Peyer's patch (tissue), 4 donors: Measurements from ENCODE around the gene SMARCB1.

Source experiments
- POLR2A ChIP-seq, 2 donors: fragments of 450-650 bp; IDR thresholded peaks; one replicate each; pipeline ENCODE4 v1.5.1; 2017; ENCODE audit warnings: antibody characterized with exemption in 2 of 2, mild to moderate bottlenecking in 2 of 2, moderate library complexity in 2 of 2
- TF ChIP-seq, protein P1 (sequence below), 6 experiments: fragments of 450-650 bp in 4 of 6; fragments of 200-600 bp in 2 of 6; sonication (generic) in 1 of 6; IDR thresholded peaks; one replicate each; pipeline ENCODE4 v1.5.1; 2017 to 2019; ENCODE audit warnings: antibody characterized with exemption in 6 of 6, mild to moderate bottlenecking in 3 of 6, moderate library complexity in 1 of 6

DNA sequence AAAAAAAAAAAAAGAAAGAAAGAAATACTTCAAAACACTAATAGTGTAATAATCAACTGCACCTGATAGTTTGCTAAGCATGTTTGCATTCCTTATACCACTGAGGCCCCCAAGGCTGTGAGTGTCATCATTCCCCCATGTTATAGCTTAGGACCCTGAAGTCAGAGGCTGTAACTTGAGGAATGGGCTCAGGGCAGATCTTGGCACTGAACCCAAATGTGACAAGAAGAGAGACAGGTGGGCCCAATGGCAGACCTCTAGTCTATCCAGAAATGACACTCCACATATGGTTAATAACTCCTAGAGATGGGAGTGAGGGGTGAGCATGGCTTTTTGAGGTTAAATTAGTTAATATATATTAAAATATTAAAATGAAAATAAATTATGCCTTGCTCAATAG, 49.1 kb upstream of the SMARCB1 start:
- TF ChIP-seq POLR2A (IDR thresholded peaks at IDR 0.05), result no peak
- TF ChIP-seq, protein P1, sequence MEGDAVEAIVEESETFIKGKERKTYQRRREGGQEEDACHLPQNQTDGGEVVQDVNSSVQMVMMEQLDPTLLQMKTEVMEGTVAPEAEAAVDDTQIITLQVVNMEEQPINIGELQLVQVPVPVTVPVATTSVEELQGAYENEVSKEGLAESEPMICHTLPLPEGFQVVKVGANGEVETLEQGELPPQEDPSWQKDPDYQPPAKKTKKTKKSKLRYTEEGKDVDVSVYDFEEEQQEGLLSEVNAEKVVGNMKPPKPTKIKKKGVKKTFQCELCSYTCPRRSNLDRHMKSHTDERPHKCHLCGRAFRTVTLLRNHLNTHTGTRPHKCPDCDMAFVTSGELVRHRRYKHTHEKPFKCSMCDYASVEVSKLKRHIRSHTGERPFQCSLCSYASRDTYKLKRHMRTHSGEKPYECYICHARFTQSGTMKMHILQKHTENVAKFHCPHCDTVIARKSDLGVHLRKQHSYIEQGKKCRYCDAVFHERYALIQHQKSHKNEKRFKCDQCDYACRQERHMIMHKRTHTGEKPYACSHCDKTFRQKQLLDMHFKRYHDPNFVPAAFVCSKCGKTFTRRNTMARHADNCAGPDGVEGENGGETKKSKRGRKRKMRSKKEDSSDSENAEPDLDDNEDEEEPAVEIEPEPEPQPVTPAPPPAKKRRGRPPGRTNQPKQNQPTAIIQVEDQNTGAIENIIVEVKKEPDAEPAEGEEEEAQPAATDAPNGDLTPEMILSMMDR (IDR thresholded peaks at IDR 0.05), result no peak
